Uterus (tissue), 4 donors: ENCODE data around the gene GNAO1. TPM values are rescaled to one million over a fixed set of nuclear protein-coding genes. Genes with fewer than 3 reads are reported as not detected.

Source experiments
- DNase-seq, 2 donors: peaks; one replicate each; pipeline ENCODE4 v3.0.0-alpha.2; 2019 to 2020
- H3K27ac ChIP-seq, 2 donors: fragments of 200-600 bp; sonication (generic); 1 replicate in 1 of 2; 2 replicates in 1 of 2; pipeline ENCODE4 v1.5.1; 2016 to 2018
- H3K27me3 ChIP-seq, 2 donors: fragments of 200-600 bp; sonication (generic); one replicate each; pipeline ENCODE4 v1.5.1; 2018 to 2019; ENCODE audit warnings: control low read depth in 1 of 2
- H3K36me3 ChIP-seq, 2 donors: fragments of 200-600 bp; sonication (generic); one replicate each; pipeline ENCODE4 v1.5.1; 2019; ENCODE audit warnings: control low read depth in 1 of 2
- H3K4me1 ChIP-seq, 2 donors: fragments of 200-600 bp; sonication (generic); one replicate each; pipeline ENCODE4 v1.5.1; 2018 to 2019; ENCODE audit warnings: control low read depth in 1 of 2
- H3K4me3 ChIP-seq, 2 donors: fragments of 200-600 bp; sonication (generic); 1 replicate in 1 of 2; 2 replicates in 1 of 2; pipeline ENCODE4 v1.5.1; 2018 to 2019; ENCODE audit warnings: mild to moderate bottlenecking in 1 of 2
- H3K9me3 ChIP-seq, 2 donors: fragments of 200-600 bp; sonication (generic); one replicate each; pipeline ENCODE4 v1.5.1; 2019; ENCODE audit warnings: control low read depth in 1 of 2
- CTCF ChIP-seq, 4 experiments: fragments of 200-600 bp in 2 of 4; fragments of 450-650 bp in 2 of 4; sonication (generic) in 2 of 4; IDR thresholded peaks; one replicate each; pipeline ENCODE4 v1.5.1; 2016 to 2019; ENCODE audit warnings: antibody characterized with exemption in 4 of 4, mild to moderate bottlenecking in 2 of 4, moderate library complexity in 1 of 4
- POLR2A ChIP-seq, 2 donors: fragments of 450-650 bp; IDR thresholded peaks; one replicate each; pipeline ENCODE4 v1.6.1; 2016; ENCODE audit warnings: antibody characterized with exemption in 2 of 2, mild to moderate bottlenecking in 1 of 2, moderate library complexity in 1 of 2
- intact Hi-C: fragments of 100-400 bp; cut with DNase I; formaldehyde crosslinking; loops from one replicate; pipeline ENCODE4 v1.15.1; 2023; ENCODE audit warnings: low total_unique reads
- total RNA-seq, 4 donors: library from RNA; depleted of rRNA in 3 of 4; stranded (reverse); fragments of >200 nt in 3 of 4; gene quantifications; one replicate each; pipeline versions ENCODE4 v1.1.0 to v1.2.4, GENCODE V29; 2014 to 2023
- donor health status: DM: yes; HTN: yes; CAD: no.

The GNAO1 gene
- total RNA-seq, 4 donors from 2014 or later, result 0.26 to 7.2 (median 1.6) TPM; not detected in 1

- intact Hi-C loops, result no loop called here
- no peak for DNase-seq
These were observed 67.5 kb downstream of the GNAO1 start for GRCh38 chr16:56258508-56259424.

GRCh38 chr16:56259425-56259779 lies 68.1 kb downstream of the GNAO1 start:
- Histone ChIP-seq H3K27ac (no peak overlapping the region), H3K4me3 (no peak overlapping the region), H3K4me1 (no peaks in the 10 kb centered on the region), H3K9me3 (no peaks in the 10 kb centered on the region), H3K27me3 (no peaks in the 10 kb centered on the region), H3K36me3 (no peaks in the 10 kb centered on the region)
- TF ChIP-seq POLR2A (IDR thresholded peaks at IDR 0.05) (no peak), CTCF (IDR thresholded peaks at IDR 0.05) (no peak)
- intact Hi-C loops, result no loop called here
- no peak for DNase-seq

More at GRCh38 chr16:56258508-56259424, 67.5 kb downstream of the GNAO1 start:
- H3K27ac ChIP-seq, result no peak overlapping the region
- H3K36me3 ChIP-seq, result no peaks in the 10 kb centered on the region
- no peak for TF ChIP-seq POLR2A (IDR thresholded peaks at IDR 0.05)
- no peak for TF ChIP-seq CTCF (IDR thresholded peaks at IDR 0.05)
- H3K4me1 ChIP-seq, result no peaks in the 10 kb centered on the region
- H3K4me3 ChIP-seq, result no peak overlapping the region
- no peaks in the 10 kb centered on the region for H3K9me3 ChIP-seq
- H3K27me3 ChIP-seq, result no peaks in the 10 kb centered on the region

GRCh38 chr16:56260378-56261160 lies 69.3 kb downstream of the GNAO1 start:
- H3K9me3 ChIP-seq, result no peaks in the 10 kb centered on the region
- no peak for DNase-seq
- H3K27ac ChIP-seq, result no peak overlapping the region
- no peaks in the 10 kb centered on the region for H3K36me3 ChIP-seq
- no peak overlapping the region for H3K4me3 ChIP-seq
- no peaks in the 10 kb centered on the region for H3K4me1 ChIP-seq
- TF ChIP-seq CTCF (IDR thresholded peaks at IDR 0.05) (no peak), POLR2A (IDR thresholded peaks at IDR 0.05) (no peak)
- H3K27me3 ChIP-seq, result no peaks in the 10 kb centered on the region
- intact Hi-C loops, result no loop called here

- H3K27ac ChIP-seq, result no peak overlapping the region
- H3K36me3 ChIP-seq, result no peaks in the 10 kb centered on the region
- no peaks in the 10 kb centered on the region for H3K27me3 ChIP-seq
- H3K9me3 ChIP-seq, result no peaks in the 10 kb centered on the region
- DNase-seq, result no peak
- TF ChIP-seq CTCF (IDR thresholded peaks at IDR 0.05), result no peak
- no peak for TF ChIP-seq POLR2A (IDR thresholded peaks at IDR 0.05)
- intact Hi-C loops, result no loop called here
- H3K4me1 ChIP-seq, result no peaks in the 10 kb centered on the region
- H3K4me3 ChIP-seq, result no peak overlapping the region
These were observed 70.4 kb downstream of the GNAO1 start for GRCh38 chr16:56261656-56262055.

GRCh38 chr16:56262148-56262547 lies 70.9 kb downstream of the GNAO1 start:
- Histone ChIP-seq H3K9me3 (no peaks in the 10 kb centered on the region), H3K36me3 (no peaks in the 10 kb centered on the region), H3K4me1 (no peaks in the 10 kb centered on the region), H3K4me3 (no peak overlapping the region), H3K27me3 (no peaks in the 10 kb centered on the region), H3K27ac (no peak overlapping the region)
- intact Hi-C loops, result no loop called here
- TF ChIP-seq CTCF (IDR thresholded peaks at IDR 0.05) (no peak), POLR2A (IDR thresholded peaks at IDR 0.05) (no peak)
- DNase-seq, result no peak
